Sigmoid colon (tissue), 7 donors: ENCODE results near the gene CLCN1. TPM values are rescaled to one million over a fixed set of nuclear protein-coding genes. Genes with fewer than 3 reads are reported as not detected.

ENCODE experiments used
- DNase-seq: peaks from one replicate; pipeline ENCODE4 v3.0.0-alpha.2; 2019
- H3K27ac ChIP-seq, 4 donors: fragments of 200-600 bp; sonication (generic); one replicate each; pipeline ENCODE4 v1.5.1; 2016 to 2019; ENCODE audit warnings: mild to moderate bottlenecking in 1 of 4
- H3K27me3 ChIP-seq, 3 donors: fragments of 200-600 bp; sonication (generic); one replicate each; pipeline ENCODE4 v1.5.1; 2019; ENCODE audit warnings: mild to moderate bottlenecking in 1 of 3
- H3K36me3 ChIP-seq, 4 donors: fragments of 200-600 bp; sonication (generic); one replicate each; pipeline ENCODE4 v1.5.1; 2016 to 2019
- H3K4me1 ChIP-seq, 4 donors: fragments of 200-600 bp; sonication (generic); one replicate each; pipeline ENCODE4 v1.5.1; 2017 to 2019
- H3K4me3 ChIP-seq, 4 donors: fragments of 200-600 bp; sonication (generic); one replicate each; pipeline ENCODE4 v1.5.1; 2017 to 2019; ENCODE audit warnings: mild to moderate bottlenecking in 2 of 4, moderate library complexity in 1 of 4
- H3K9me3 ChIP-seq, 4 donors: fragments of 200-600 bp in 3 of 4; sonication (generic) in 3 of 4; one replicate each; pipeline versions ENCODE4 v1.5.1 to v1.6.1; 2013 to 2019
- CTCF ChIP-seq, 4 experiments: fragments of 450-650 bp in 3 of 4; fragments of 200-600 bp in 1 of 4; IDR thresholded peaks; one replicate each; pipeline ENCODE4 v1.5.1; 2016 to 2019; ENCODE audit warnings: antibody characterized with exemption in 4 of 4, mild to moderate bottlenecking in 3 of 4, moderate library complexity in 2 of 4
- EP300 ChIP-seq, 4 donors: sonication (generic); formaldehyde crosslinking; IDR thresholded peaks; one replicate each; pipeline ENCODE4 v1.6.1; 2017; ENCODE audit warnings: antibody characterized with exemption in 4 of 4
- POLR2A ChIP-seq, 2 donors: fragments of 450-650 bp; IDR thresholded peaks; one replicate each; pipeline ENCODE4 v1.6.1; 2016; ENCODE audit warnings: antibody characterized with exemption in 2 of 2, mild to moderate bottlenecking in 2 of 2, moderate library complexity in 2 of 2
- POLR2AphosphoS5 ChIP-seq, 4 donors: sonication (generic); formaldehyde crosslinking; IDR thresholded peaks; one replicate each; pipeline ENCODE4 v1.6.1; 2017; ENCODE audit warnings: antibody characterized with exemption in 4 of 4
- WGBS, 2 donors: extraction: QIAGEN DNeasy Blood & Tissue Kit; methylation state at CpG; one replicate each; pipeline ENCODE4 v1.1.7; 2013; 5-methylcytosine and 5-hydroxymethylcytosine counted together
- intact Hi-C: fragments of 100-400 bp; cut with DNase I; formaldehyde crosslinking; loops from one replicate; pipeline ENCODE4 v1.15.1; 2023
- polyA plus RNA-seq, 3 donors: library from polyadenylated mRNA; stranded (reverse); fragments of 200-250 nt; gene quantifications; one replicate each; pipeline ENCODE4 v1.2.3, GENCODE V29; 2013
- total RNA-seq, 4 donors: library from RNA; depleted of rRNA; stranded (reverse); fragments of >200 nt; gene quantifications; one replicate each; pipeline ENCODE4 v1.1.0, GENCODE V29; 2016
- donor health status: healthy with polysubstance abuse.
- donor health status: Bipolar disorder and iron deficiency.
- donor health status: healthy.

CLCN1 gene
- total and polyA plus RNA-seq, 7 donors = 0.14 to 0.15 TPM; not detected in 5

GRCh38 chr7:143385891-143386781, 70.2 kb downstream of the CLCN1 start:
- Histone ChIP-seq H3K4me1 (peaks cover 0 to 89% (median 86%) of the 10 kb centered on the region in 4 donors), H3K27me3 (no peaks in the 10 kb centered on the region), H3K4me3 (peak overlapping the region in 2 of 4 donors; percentile 92 to 100), H3K36me3 (peaks cover 22 to 50% (median 39%) of the 10 kb centered on the region in 4 donors), H3K27ac (peak overlapping the region; percentile 97 to 100 (median 100)), H3K9me3 (no peaks in the 10 kb centered on the region)
- peak; percentile 77 for DNase-seq
- 41 to 78% methylated on average over 19 of the region's 19 CpGs for WGBS, 2 donors
- TF ChIP-seq POLR2A (IDR thresholded peaks at IDR 0.05) (no peak), CTCF (IDR thresholded peaks at IDR 0.05) (no peak), POLR2AphosphoS5 (IDR thresholded peaks at IDR 0.05) (peak in 3 of 4 donors; percentile 37 to 44 (median 39)), EP300 (IDR thresholded peaks at IDR 0.05) (no peak)
- intact Hi-C loops = loop anchor here (10.0 kb wide), 2 partner anchors 519 to 531 kb away; partner anchors contain the start of genes EPHB6 and TCAF1

- TF ChIP-seq CTCF (IDR thresholded peaks at IDR 0.05) (peak in 1 of 4 experiments; percentile 16), POLR2A (IDR thresholded peaks at IDR 0.05) (no peak), EP300 (IDR thresholded peaks at IDR 0.05) (no peak), POLR2AphosphoS5 (IDR thresholded peaks at IDR 0.05) (peak in 1 of 4 donors; percentile 21)
- Histone ChIP-seq H3K27me3 (no peaks in the 10 kb centered on the region), H3K9me3 (no peaks in the 10 kb centered on the region), H3K36me3 (peaks cover 22 to 58% (median 40%) of the 10 kb centered on the region in 4 donors), H3K4me1 (peaks cover 0 to 98% (median 97%) of the 10 kb centered on the region in 4 donors), H3K4me3 (peak overlapping the region in 1 of 4 donors; percentile 92), H3K27ac (peak overlapping the region; percentile 97 to 100 (median 100))
- peak; percentile 68 for DNase-seq
- 85 to 90% methylated on average over 23 of the region's 23 CpGs for WGBS, 2 donors
- intact Hi-C loops = loop anchor here (10.0 kb wide), 2 partner anchors 517 to 533 kb away; partner anchors contain the start of genes EPHB6 and TCAF1
Measured at GRCh38 chr7:143387156-143387975, 71.5 kb downstream of the CLCN1 start.

- H3K27ac ChIP-seq = peak overlapping the region; percentile 97 to 100 (median 100)
Measured at GRCh38 chr7:143388051-143388450, 72.1 kb downstream of the CLCN1 start.

More at GRCh38 chr7:143388051-143388450, 72.1 kb downstream of the CLCN1 start:
- WGBS, 2 donors = 88 to 89% methylated on average over 10 of the region's 10 CpGs
- TF ChIP-seq EP300 (IDR thresholded peaks at IDR 0.05) = no peak
- TF ChIP-seq CTCF (IDR thresholded peaks at IDR 0.05) = no peak
- TF ChIP-seq POLR2A (IDR thresholded peaks at IDR 0.05) = no peak
- no peak for TF ChIP-seq POLR2AphosphoS5 (IDR thresholded peaks at IDR 0.05)
- H3K9me3 ChIP-seq = no peaks in the 10 kb centered on the region
- H3K36me3 ChIP-seq = peaks cover 22 to 56% (median 37%) of the 10 kb centered on the region in 4 donors
- H3K4me3 ChIP-seq = no peak overlapping the region
- peak; percentile 63 for DNase-seq
- H3K4me1 ChIP-seq = peaks cover 0 to 98% (median 97%) of the 10 kb centered on the region in 4 donors
- H3K27me3 ChIP-seq = no peaks in the 10 kb centered on the region
- intact Hi-C loops = loop anchor here (10.0 kb wide), 2 partner anchors 517 to 533 kb away; partner anchors contain the start of genes EPHB6 and TCAF1
